Astrocyte (in vitro differentiated cells and primary cell): Measurements from ENCODE around the gene CIC.

Experiments
- CTCF ChIP-seq: IDR thresholded peaks from 2 replicates; pipeline ENCODE4 v1.5.1; 2011; ENCODE audit warnings: low read depth, mild to moderate bottlenecking, inconsistent platforms, low read length, moderate library complexity; ENCODE audit not compliant: insufficient read depth
- EZH2 ChIP-seq: IDR thresholded peaks from 2 replicates; pipeline ENCODE4 v1.6.1; 2012; ENCODE audit warnings: mild to moderate bottlenecking, low read length, inconsistent platforms; ENCODE audit not compliant: insufficient read depth

GRCh38 chr19:42233106-42233505 lies 35.9 kb upstream of the CIC start:
- TF ChIP-seq CTCF (no peak), EZH2 (no peak)
